HG03060 (cell line): Measurements from ENCODE around the gene DNAJC8.

Experiments used
- ATAC-seq: cut with Tn5 transposase; IDR thresholded peaks from one replicate; pipeline ENCODE4 v1.9.1; 2021; ENCODE audit warnings: low read depth, moderate number of reproducible peaks; ENCODE audit not compliant: unreplicated experiment

DNAJC8 gene

DNA sequence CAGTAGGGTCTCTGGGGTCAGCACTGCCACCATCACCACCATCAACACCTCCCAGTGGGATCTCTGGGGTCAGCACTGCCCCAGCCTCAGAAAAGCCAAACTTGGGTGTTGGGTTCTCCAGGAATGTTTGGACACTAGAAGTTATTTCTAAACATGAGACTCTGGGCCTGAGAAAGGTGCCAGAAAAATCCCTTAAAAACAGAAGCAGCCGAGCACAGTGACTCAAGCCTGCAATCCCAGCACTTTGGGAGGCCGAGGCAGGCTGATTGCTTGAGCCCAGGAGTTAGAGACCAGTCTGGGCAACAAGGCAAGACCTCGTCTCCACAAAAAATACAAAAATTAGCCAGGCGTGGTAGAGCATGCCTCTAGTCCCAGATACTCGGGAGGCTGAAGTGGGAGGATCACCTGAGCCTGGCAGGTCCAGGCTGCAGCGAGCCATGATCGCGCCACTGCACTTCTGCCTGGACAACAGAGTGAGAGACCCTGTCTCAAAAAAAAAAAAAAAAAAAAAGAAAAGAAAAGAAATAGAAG lies 56.8 kb downstream of the DNAJC8 start:
- ATAC-seq = no peak

DNA sequence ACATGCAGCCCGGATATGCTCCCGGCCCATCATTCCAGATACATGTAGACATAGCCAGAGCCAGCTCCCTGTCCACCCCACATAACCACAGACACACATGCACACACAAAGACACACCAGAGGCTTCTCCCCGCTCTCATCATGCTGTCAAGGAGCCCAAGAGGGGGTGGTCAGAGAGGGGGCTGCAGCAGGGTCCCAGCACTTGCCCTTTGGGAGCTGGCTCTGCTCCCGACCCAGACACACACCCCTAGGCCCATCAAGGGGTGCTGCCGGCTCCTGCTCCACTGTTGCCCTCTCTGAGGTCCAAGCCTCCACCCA lies 58.9 kb downstream of the DNAJC8 start:
- ATAC-seq = no peak

DNA sequence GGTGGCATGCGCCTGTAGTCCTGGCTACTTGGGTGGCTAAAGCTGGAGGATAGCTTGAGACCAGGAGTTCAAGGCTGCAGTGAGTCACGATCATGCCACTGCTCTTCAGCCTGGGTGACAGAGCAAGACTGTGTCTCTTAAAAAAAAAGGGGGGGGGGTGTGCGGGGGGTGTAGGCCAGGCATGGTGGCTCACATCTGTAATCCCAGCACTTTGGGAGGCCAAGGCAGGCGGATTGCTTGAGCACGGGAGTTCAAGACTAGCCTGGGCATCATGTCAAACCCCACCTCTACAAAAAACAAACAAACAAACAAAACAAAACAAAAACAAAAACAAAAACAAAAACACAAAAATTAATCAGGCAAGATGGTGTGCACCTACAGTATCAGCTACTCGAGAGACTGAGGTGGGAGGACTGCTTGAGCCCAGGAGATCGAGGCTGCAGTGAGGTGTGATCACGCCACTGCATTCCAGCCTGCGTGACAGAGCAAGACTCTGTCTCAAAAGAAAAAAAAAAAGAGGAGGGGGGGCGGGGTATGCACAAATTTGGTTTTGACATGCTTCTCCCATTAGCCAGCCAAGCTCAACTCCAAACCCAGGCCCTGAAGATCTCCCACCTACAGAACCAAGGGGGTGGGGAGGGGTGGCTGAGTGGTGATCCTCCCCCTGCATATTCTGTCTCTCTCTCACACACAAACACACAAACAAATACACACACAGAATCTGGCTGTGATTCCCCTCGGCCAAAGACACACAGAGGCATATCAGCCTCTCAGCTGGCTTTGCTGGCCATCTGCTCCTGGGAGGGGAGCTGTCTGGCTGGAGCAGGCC lies 59.5 kb downstream of the DNAJC8 start:
- ATAC-seq = peak; percentile 8

DNA sequence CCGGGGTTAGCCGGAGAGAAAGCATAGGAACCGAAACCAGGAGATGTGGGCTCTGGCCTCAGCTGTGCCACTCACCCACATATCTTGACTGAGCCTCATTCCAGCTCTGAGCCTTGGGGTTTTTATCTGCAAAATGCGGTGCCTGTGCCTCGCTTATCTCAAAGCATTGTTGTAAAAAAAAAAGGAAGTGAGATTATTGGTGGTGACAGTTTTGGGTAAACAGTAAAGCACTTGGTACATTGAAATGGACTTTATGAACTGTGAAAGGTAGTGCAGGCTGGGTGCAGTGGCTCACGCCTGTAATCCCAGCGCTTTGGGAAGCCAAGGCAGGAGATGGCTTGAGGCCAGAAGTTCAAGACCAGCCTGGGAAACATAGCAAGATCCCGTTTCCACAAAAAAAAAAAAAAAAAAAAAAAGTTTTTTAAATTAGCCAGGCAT lies 60.1 kb downstream of the DNAJC8 start:
- ATAC-seq = peak; percentile 39

DNA sequence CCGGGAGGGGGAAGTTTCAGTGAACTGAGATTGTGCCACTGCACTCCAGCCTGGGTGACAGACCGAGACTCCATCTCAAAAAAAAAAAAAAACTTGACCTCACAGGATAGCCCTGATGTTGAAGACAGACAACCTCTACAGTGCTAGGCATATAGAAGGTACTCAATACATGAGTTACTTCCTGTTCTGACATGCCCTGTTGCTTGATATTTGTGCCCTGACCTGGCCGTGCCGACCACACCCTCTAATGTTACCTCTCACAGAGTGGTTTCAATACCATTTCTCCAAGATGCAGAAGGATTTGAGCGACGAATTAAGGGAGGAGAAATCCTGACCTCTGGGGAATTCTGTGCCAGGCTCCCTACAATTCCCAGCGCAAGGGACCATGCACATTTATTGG lies 61.6 kb downstream of the DNAJC8 start:
- no peak for ATAC-seq

DNA sequence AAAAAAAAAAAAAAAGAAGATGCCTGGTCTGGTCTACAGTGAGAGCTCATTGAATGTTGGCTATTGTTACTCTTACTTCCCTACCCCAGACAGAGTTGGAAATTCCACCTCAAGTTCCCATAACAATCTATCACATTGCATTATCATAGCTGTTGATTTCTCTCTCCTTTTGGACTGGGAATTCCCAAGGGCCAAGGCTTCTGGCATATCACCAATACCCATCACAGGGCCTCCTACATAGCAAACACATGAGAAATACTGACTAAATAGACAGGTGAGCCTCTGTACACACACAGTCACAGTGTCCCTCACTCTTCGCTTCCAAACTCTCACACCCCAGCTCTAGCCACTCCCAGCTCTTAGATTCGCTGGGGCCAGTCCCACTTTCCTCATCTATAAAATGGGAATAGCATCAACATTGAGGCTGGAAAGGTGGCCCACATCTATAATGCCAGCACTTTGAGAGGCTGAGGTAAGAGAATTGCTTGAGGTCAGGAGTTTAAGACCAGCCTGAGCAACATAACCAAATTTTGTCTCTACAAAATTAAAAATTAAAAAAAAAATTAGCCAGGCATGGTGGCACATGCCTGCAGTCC lies 62.7 kb downstream of the DNAJC8 start:
- ATAC-seq = no peak

DNA sequence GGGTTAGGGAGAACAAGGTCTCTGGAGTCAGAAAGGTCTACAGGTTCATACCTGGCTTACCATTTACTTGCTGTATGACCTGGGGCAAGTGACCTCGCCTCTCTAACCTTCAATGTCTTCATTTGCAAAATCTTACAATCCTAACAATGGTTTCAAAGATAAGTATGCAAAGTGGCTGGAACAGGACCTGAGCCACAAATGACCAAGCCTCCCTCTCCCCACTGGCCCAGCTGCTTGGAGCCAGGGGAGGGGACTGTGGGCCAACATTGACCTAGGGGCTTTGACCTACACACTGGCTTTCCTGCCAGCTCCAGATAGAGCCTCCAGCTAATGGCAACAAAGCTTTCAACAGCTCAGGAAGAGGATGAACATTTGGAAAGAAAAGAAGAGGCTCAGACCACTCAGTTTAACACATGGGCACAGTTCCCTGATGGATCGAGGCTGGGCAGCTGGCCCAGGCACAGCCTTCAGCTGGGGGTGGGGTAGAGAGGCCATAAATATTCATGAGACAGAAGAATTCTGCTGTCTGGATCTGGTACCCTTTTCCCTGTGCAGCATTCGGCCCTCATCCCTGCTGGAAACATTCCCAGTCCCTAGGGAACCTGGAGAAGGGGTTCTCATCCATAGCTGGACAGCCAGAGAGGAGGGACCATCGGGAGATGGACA lies 69.2 kb downstream of the DNAJC8 start:
- no peak for ATAC-seq

DNA sequence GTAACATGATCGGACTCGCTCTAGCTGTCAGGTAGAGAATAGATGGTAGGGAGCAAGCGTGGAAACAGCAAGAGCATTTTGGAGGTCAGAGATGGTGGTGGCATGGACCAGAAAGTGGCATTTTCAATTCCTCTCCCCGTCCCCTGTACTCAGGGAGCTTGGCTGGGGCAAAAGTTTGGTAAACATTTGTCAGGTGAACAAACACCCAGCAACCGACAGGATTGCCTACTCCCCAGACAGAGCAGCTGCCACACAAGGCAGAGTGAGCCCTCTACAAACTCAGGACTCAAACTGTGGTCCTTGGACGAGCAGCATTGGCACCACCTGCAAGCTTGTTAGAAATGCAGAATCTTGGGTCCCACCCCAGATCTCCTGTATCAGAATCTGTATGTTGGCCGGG lies 70.7 kb downstream of the DNAJC8 start:
- no peak for ATAC-seq

DNA sequence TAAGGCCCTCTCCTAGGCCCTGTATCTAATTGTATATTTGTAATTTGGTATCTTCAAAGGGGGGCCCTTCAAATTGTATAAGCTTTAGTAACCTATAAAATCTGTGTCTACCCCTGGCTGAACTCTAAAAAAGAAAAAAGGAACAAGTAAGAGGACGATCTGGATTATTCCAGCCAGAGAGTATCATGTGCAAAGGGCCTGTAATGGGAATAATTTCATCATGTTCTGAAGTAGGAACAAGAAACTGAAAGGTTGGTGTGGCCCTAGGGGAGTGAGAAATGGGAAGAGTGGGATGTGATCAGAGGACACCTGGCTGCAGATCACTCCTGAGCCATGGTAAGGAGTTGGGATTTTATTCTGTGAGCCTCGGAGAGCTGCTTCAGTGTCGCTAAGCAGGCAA lies 71.1 kb downstream of the DNAJC8 start:
- ATAC-seq = no peak

DNA sequence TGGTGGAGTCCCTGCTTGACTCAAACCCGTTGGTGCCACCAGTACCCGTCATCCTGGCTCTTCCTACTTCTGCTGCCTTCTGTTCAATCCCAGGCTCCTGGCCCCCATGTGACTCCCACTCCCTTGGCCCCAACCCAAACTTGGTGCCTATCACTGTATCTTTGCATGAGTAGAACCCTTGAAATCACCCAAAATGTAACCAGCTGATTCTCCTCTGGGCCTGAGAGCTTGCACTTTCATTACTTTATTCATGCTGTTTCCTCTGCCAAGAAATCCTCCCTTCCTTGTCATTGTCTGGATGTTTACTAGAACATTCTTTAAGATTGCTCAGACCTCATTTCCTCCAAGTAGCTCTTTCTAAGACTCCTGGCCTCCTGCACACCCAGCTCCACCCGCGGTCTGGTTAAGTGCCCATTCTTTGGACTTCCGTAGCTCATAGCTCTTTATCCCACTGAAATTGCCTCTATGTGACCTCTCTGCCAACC lies 72.0 kb downstream of the DNAJC8 start:
- ATAC-seq = no peak

DNA sequence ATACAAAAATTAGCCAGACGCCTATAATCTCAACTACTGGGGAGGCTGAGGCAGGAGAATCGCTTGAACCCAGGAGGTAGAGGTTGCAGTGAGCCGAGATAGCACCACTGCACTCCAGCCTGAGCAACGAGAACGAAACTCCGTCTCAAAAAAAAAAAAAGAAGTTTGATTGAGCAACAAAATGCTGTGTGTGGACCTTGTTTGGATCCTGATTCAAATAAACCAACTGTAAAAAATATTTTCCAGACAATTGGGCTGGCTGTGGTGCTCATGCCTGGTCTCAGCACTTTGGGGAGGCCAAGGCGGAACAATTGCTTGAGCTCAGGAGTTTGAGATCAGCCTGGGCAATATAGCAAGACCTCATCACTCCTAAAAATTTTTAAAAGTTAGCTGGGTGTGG lies 73.1 kb downstream of the DNAJC8 start:
- no peak for ATAC-seq

DNA sequence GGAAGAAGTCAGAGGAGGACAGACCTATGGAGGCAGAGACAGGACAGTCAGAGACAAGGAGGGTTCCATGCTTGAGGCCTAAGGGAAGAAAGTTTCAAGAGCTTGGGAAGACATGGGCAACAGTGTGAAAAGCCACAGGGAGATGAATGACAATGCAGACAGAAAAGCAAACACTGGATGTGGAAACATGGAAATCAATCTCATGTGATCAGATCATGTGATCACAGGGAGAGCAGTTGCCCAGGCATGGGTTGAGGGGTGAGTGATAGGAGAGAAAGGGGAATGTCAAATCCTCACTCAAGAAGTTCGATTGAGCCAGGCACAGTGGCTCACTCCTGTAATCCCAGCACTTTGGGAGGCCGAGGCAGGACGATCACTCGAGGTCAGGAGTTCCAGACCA lies 73.6 kb downstream of the DNAJC8 start:
- ATAC-seq = no peak

DNA sequence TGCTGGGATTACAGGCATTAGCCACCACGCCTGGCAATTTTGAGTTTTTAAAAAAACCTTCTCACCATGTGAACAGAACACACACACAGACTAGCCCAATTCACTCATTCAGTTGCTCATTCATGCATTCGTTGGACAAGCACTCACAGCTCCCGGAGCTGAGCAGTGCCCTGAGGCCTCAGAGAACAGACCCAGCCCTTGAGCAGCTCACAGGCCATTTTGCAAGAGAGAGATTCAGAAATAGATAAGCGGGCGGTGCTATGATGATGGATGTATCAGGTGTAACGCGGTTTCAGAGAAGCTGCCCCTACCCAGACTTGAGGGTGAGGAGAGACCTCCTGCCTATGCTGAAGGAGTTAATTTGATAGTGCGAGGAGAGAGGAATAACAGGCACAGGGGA lies 74.9 kb downstream of the DNAJC8 start:
- ATAC-seq = no peak

DNA sequence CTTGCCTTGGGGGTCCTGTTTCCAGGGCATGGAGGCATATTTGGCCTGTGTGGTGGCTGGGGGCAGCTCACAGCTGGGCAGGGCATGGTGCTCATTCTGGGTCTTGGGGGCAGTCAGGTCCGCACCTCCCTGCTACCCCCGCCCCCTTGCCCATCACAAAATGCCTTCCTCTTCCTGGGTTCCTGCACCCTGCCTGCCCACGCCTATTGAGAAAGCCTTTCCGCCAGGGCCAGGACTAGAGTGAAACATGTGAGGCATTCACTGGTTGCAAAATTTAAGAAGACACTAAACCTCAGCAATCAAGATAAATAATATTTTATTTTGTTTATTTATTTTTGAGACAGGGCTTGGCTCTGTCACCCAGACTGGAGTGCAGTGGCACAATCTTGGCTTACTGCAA lies 76.0 kb downstream of the DNAJC8 start:
- no peak for ATAC-seq

DNA sequence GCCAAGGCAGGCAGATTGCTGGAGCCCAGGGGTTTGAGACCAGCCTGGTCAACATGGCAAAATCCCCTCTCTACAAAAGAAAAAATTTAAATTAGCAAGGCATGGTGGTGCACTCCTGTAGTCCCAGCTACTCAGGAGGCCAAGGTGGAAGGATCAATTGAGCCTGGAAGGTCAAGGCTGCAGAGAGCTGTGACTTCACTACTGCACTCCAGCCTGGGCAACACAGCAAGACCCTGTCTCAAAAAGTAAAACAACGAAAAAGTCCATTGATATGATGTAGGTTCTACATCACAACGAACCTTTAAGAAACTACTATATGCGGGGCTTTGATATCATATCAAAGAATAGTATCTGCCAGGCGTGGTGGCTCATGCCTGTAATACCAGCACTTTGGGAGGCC lies 77.2 kb downstream of the DNAJC8 start:
- no peak for ATAC-seq

DNA sequence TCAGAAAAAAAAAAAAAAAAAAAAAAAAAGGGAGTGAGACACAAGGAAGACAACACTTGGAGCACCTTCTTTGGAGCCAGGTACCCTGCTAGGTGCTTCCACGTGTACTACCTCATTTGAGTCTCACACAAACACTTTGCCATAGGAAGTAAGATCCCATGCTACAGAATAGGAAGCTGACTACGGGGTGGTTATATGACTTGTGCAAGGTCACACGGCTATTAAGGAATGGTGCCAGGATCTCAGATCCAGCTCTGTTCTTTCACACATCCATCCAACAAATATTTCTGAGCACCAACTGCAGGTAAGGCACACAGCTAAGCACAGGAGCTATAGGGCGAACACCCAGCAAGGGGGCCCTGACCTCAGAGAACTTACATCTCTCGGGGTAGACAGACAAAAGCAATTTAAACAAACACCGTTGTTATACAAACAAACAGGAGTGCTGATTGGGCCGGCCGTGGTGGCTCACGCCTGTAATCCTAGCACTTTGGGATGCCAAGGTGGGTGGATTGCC lies 78.7 kb downstream of the DNAJC8 start:
- ATAC-seq = no peak
